ENCODE results near the gene STK32C.

DNA sequence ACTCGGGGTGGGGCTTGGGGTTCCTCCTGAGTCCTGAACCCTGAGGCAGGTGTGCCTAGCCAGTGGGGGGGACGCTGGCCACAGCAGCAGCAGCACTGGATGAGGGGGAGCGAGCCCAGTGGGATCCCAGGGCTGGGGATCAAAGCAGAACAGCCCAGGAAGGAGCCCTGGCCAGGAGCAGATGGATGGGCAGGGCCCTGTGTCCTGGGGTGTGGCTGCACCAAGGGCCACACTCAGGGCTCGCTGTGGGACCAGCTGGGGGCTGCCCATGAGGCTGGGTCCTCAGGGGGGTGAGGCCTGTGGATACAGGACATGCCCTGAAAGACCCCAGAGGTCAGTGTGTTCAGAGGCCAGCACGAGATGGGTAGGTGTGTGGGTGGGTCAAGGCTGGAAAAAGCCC is 50.9 kb downstream of the STK32C start:
- TF ChIP-seq EP300 (IDR thresholded peaks at IDR 0.05) (no peak), POLR2A (IDR thresholded peaks at IDR 0.05) (no peak), POLR2AphosphoS5 (IDR thresholded peaks at IDR 0.05) (no peak)
- TF ChIP-seq, protein P1, sequence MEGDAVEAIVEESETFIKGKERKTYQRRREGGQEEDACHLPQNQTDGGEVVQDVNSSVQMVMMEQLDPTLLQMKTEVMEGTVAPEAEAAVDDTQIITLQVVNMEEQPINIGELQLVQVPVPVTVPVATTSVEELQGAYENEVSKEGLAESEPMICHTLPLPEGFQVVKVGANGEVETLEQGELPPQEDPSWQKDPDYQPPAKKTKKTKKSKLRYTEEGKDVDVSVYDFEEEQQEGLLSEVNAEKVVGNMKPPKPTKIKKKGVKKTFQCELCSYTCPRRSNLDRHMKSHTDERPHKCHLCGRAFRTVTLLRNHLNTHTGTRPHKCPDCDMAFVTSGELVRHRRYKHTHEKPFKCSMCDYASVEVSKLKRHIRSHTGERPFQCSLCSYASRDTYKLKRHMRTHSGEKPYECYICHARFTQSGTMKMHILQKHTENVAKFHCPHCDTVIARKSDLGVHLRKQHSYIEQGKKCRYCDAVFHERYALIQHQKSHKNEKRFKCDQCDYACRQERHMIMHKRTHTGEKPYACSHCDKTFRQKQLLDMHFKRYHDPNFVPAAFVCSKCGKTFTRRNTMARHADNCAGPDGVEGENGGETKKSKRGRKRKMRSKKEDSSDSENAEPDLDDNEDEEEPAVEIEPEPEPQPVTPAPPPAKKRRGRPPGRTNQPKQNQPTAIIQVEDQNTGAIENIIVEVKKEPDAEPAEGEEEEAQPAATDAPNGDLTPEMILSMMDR (IDR thresholded peaks at IDR 0.05) = no peak

All from upper lobe of left lung (tissue), 4 donors.